Activated naive CD8-positive, alpha-beta T cell (primary cell): ENCODE data around the gene SKI.
"Not testable (repeated sequence)": the region's sequence is repeated elsewhere in the genome, so short reads cannot be mapped to it uniquely, and the experiment has no call there.

ENCODE experiments used
- H3K27ac Mint-ChIP-seq: one replicate; pipeline ENCODE4 v1.8.0; 2021; ENCODE audit warnings: mixed read lengths
- H3K27me3 Mint-ChIP-seq: one replicate; pipeline ENCODE4 v1.8.0; 2021; ENCODE audit warnings: mixed read lengths
- H3K36me3 Mint-ChIP-seq: one replicate; pipeline ENCODE4 v1.8.0; 2021; ENCODE audit warnings: mixed read lengths
- H3K4me1 Mint-ChIP-seq: one replicate; pipeline ENCODE4 v1.8.0; 2021; ENCODE audit warnings: low read depth, mixed read lengths
- H3K4me3 Mint-ChIP-seq: one replicate; pipeline ENCODE4 v1.8.0; 2021; ENCODE audit warnings: mild to moderate bottlenecking, mixed read lengths
- H3K9me3 Mint-ChIP-seq: one replicate; pipeline ENCODE4 v1.8.0; 2021; ENCODE audit warnings: low read depth, mixed read lengths

The SKI gene

GRCh38 chr1:2284932-2285331 lies 56.8 kb downstream of the SKI start:
- Mint-ChIP-seq H3K27me3 (no peaks in the 10 kb centered on the region), H3K4me1 (peaks cover 31% of the 10 kb centered on the region), H3K27ac (no peak overlapping the region), H3K36me3 (peaks cover 4% of the 10 kb centered on the region), H3K9me3 (no peaks in the 10 kb centered on the region), H3K4me3 (no peak overlapping the region)

GRCh38 chr1:2286923-2287322 lies 58.8 kb downstream of the SKI start:
- Mint-ChIP-seq H3K27me3 (no peaks in the 10 kb centered on the region), H3K4me3 (peak overlapping the region; percentile 60)

GRCh38 chr1:2287649-2288048 lies 59.5 kb downstream of the SKI start:
- Mint-ChIP-seq H3K4me3 (no peak overlapping the region), H3K9me3 (no peaks in the 10 kb centered on the region), H3K4me1 (peaks cover 55% of the 10 kb centered on the region), H3K27me3 (no peaks in the 10 kb centered on the region), H3K27ac (peak overlapping the region; percentile 70), H3K36me3 (peaks cover 4% of the 10 kb centered on the region)

More at GRCh38 chr1:2286923-2287322, 58.8 kb downstream of the SKI start:
- Mint-ChIP-seq H3K36me3 (peaks cover 4% of the 10 kb centered on the region), H3K4me1 (peaks cover 50% of the 10 kb centered on the region), H3K9me3 (no peaks in the 10 kb centered on the region), H3K27ac (no peak overlapping the region)

- Mint-ChIP-seq H3K27me3 (no peaks in the 10 kb centered on the region), H3K4me1 (peaks cover 59% of the 10 kb centered on the region), H3K4me3 (peak overlapping the region; percentile 68), H3K9me3 (no peaks in the 10 kb centered on the region), H3K27ac (peak overlapping the region; percentile 70), H3K36me3 (peaks cover 4% of the 10 kb centered on the region)
Measured at GRCh38 chr1:2288311-2288710, 60.2 kb downstream of the SKI start.

GRCh38 chr1:2288816-2289536 lies 60.9 kb downstream of the SKI start:
- Mint-ChIP-seq H3K27ac (peak overlapping the region; percentile 16), H3K4me3 (peak overlapping the region; percentile 68), H3K4me1 (peaks cover 65% of the 10 kb centered on the region)

GRCh38 chr1:2289607-2290006 lies 61.5 kb downstream of the SKI start:
- no peaks in the 10 kb centered on the region for H3K9me3 Mint-ChIP-seq
- H3K27me3 Mint-ChIP-seq, result no peaks in the 10 kb centered on the region
- H3K36me3 Mint-ChIP-seq, result peaks cover 4% of the 10 kb centered on the region
- peaks cover 67% of the 10 kb centered on the region for H3K4me1 Mint-ChIP-seq
- peak overlapping the region; percentile 91 for H3K27ac Mint-ChIP-seq
- H3K4me3 Mint-ChIP-seq, result peak overlapping the region; percentile 84

More at GRCh38 chr1:2288816-2289536, 60.9 kb downstream of the SKI start:
- Mint-ChIP-seq H3K27me3 (no peaks in the 10 kb centered on the region), H3K9me3 (no peaks in the 10 kb centered on the region), H3K36me3 (peaks cover 4% of the 10 kb centered on the region)

- Mint-ChIP-seq H3K4me3 (peak overlapping the region; percentile 84), H3K36me3 (peaks cover 4% of the 10 kb centered on the region), H3K27ac (peak overlapping the region; percentile 91), H3K27me3 (no peaks in the 10 kb centered on the region), H3K9me3 (no peaks in the 10 kb centered on the region), H3K4me1 (peaks cover 71% of the 10 kb centered on the region)
Measured at GRCh38 chr1:2290171-2290578, 62.1 kb downstream of the SKI start.

GRCh38 chr1:2290595-2291510 lies 62.7 kb downstream of the SKI start:
- Mint-ChIP-seq H3K36me3 (peaks cover 4% of the 10 kb centered on the region), H3K4me3 (peak overlapping the region; percentile 84), H3K4me1 (peaks cover 77% of the 10 kb centered on the region), H3K27ac (peak overlapping the region; percentile 91), H3K27me3 (no peaks in the 10 kb centered on the region), H3K9me3 (no peaks in the 10 kb centered on the region)

- H3K9me3 Mint-ChIP-seq, result no peaks in the 10 kb centered on the region
- H3K4me3 Mint-ChIP-seq, result peak overlapping the region; percentile 63
- peaks cover 77% of the 10 kb centered on the region for H3K4me1 Mint-ChIP-seq
- H3K27ac Mint-ChIP-seq, result peak overlapping the region; percentile 34
- H3K27me3 Mint-ChIP-seq, result no peaks in the 10 kb centered on the region
- H3K36me3 Mint-ChIP-seq, result peaks cover 4% of the 10 kb centered on the region
Measured at GRCh38 chr1:2291577-2291976, 63.5 kb downstream of the SKI start.

- H3K36me3 Mint-ChIP-seq, result peaks cover 2% of the 10 kb centered on the region
- H3K27ac Mint-ChIP-seq, result peak overlapping the region; percentile 41
- no peaks in the 10 kb centered on the region for H3K9me3 Mint-ChIP-seq
- H3K27me3 Mint-ChIP-seq, result no peaks in the 10 kb centered on the region
- no peak overlapping the region for H3K4me3 Mint-ChIP-seq
- H3K4me1 Mint-ChIP-seq, result peaks cover 82% of the 10 kb centered on the region
Measured at GRCh38 chr1:2292725-2293450, 64.8 kb downstream of the SKI start.

- Mint-ChIP-seq H3K9me3 (no peaks in the 10 kb centered on the region), H3K27ac (peak overlapping the region; percentile 41), H3K4me3 (peak overlapping the region; percentile 32), H3K36me3 (no peaks in the 10 kb centered on the region), H3K4me1 (peaks cover 80% of the 10 kb centered on the region), H3K27me3 (no peaks in the 10 kb centered on the region)
Measured at GRCh38 chr1:2294033-2294724, 66.1 kb downstream of the SKI start.

- Mint-ChIP-seq H3K4me1 (peaks cover 82% of the 10 kb centered on the region), H3K4me3 (no peak overlapping the region), H3K9me3 (no peaks in the 10 kb centered on the region), H3K36me3 (no peaks in the 10 kb centered on the region), H3K27ac (peak overlapping the region; percentile 41), H3K27me3 (no peaks in the 10 kb centered on the region)
Measured at GRCh38 chr1:2294725-2295078, 66.6 kb downstream of the SKI start.

GRCh38 chr1:2295526-2295925 lies 67.4 kb downstream of the SKI start:
- Mint-ChIP-seq H3K9me3 (no peaks in the 10 kb centered on the region), H3K4me3 (no peak overlapping the region), H3K4me1 (peaks cover 80% of the 10 kb centered on the region), H3K36me3 (no peaks in the 10 kb centered on the region), H3K27ac (peak overlapping the region; percentile 70), H3K27me3 (no peaks in the 10 kb centered on the region)

- not testable (repeated sequence) for H3K9me3 Mint-ChIP-seq, H3K27me3 Mint-ChIP-seq, H3K36me3 Mint-ChIP-seq
- Mint-ChIP-seq H3K27ac (peak overlapping the region; percentile 58), H3K4me1 (peaks cover 78% of the 10 kb centered on the region), H3K4me3 (peak overlapping the region; percentile 66)
Measured at GRCh38 chr1:2296211-2296610, 68.1 kb downstream of the SKI start.
